NCI-H1930 (cell line): ENCODE results near the gene ANKRD9.
"Not testable (repeated sequence)": the region's sequence is repeated elsewhere in the genome, so short reads cannot be mapped to it uniquely, and the experiment has no call there.

Experiments used
- DNase-seq, 2 experiments: peaks; one replicate each; lab custom pipeline; 2025; lab: John Stamatoyannopoulos, UW

Gene ANKRD9

GRCh38 chr14:102509746-102510615 is at the start of gene ANKRD9:
ANKRD9 (minus strand) TSS chr14:102509776; CDS start chr14:102507889, 1,887 bp downstream.
- DNase-seq = peak; percentile 76 to 91

- DNase-seq = no peak
Observed at GRCh38 chr14:102558556-102558955, 49.0 kb upstream of the ANKRD9 start.

- DNase-seq = no peak
Observed at GRCh38 chr14:102557434-102558226, 48.1 kb upstream of the ANKRD9 start.

- DNase-seq = no peak
Observed at GRCh38 chr14:102556098-102556677, 46.6 kb upstream of the ANKRD9 start.

- no peak for DNase-seq
Observed at GRCh38 chr14:102554821-102555819, 45.5 kb upstream of the ANKRD9 start.

- DNase-seq = no peak
Observed at GRCh38 chr14:102551995-102552705, 42.6 kb upstream of the ANKRD9 start.

- not testable (repeated sequence) for DNase-seq
Observed at GRCh38 chr14:102550927-102551401, 41.4 kb upstream of the ANKRD9 start.

GRCh38 chr14:102548616-102549240 is 39.2 kb upstream of the ANKRD9 start:
- DNase-seq = no peak

- DNase-seq = no peak
Observed at GRCh38 chr14:102545461-102546265, 36.1 kb upstream of the ANKRD9 start.

GRCh38 chr14:102544747-102545460 is 35.3 kb upstream of the ANKRD9 start:
- no peak for DNase-seq

- DNase-seq = no peak
Observed at GRCh38 chr14:102544046-102544746, 34.6 kb upstream of the ANKRD9 start.

GRCh38 chr14:102541771-102542170 is 32.2 kb upstream of the ANKRD9 start:
- no peak for DNase-seq

GRCh38 chr14:102541029-102541491 is 31.5 kb upstream of the ANKRD9 start:
- DNase-seq = not testable (repeated sequence)

- no peak for DNase-seq
Observed at GRCh38 chr14:102540315-102541028, 30.9 kb upstream of the ANKRD9 start.

- DNase-seq = no peak
Observed at GRCh38 chr14:102539544-102540314, 30.2 kb upstream of the ANKRD9 start.
